Stimulated activated CD4-positive, alpha-beta T cell treated with anti-CD3 and anti-CD28 coated beads, Interleukin-15, amount 100 ng/mL, for 24 hours (primary cell): Measurements from ENCODE around the gene SPSB3.

Source experiments
- DNase-seq: peaks from one replicate; pipeline ENCODE4 v3.0.0-alpha.2; 2020

The SPSB3 gene

DNA sequence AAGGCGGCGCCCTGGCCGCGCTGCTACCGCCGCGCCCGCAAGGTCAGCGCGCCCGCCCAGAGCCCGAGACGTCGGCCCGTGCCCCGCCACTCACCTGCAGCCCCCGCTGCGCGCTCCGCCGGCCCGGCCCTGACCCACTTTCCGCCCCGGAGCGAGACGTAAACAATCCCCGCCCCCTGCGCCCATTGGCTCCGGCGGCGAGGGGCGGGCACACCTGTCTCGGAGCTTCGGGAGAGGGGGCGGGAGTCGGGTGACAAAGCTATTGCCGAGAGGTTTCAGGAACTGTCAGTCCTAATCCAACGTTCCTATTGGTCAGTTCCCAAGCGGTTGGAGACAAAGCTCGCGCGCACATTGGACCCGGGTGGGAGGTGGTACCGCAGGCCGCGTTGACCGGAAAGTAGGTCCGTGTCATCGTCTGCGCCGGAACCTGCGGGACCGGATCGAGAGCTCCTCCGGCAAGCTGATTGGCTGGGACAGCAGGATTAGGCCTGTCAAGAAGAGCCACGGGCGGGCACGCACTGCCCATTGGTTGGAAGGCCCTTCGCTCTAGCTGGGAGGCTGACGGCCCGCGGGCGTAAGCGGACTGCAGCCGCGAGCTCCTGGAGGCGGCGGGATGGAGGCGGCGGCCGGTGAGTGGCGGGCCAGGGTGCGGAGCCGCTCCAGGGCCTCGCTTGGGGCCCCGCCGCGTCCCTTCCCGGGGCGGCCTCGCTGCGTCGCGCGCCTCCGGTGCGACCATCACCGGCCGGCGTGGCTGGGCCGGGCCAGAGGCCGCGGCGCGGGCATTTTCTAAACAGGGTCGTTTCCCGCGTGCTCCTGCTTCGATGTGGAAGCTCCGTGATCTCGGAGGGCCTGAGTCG lies at the start of gene SPSB3, which contains the start of gene NUBP2:
Gene SPSB3 (minus strand): TSS at position 164 of the 857 bp plus-strand sequence. CDS start 1,088 bp downstream, outside the sequence.
Gene NUBP2 (plus strand): TSS at position 553 of the 857 bp plus-strand sequence. CDS start 61 bp downstream, at position 614.
- DNase-seq = peak; percentile 99

DNA sequence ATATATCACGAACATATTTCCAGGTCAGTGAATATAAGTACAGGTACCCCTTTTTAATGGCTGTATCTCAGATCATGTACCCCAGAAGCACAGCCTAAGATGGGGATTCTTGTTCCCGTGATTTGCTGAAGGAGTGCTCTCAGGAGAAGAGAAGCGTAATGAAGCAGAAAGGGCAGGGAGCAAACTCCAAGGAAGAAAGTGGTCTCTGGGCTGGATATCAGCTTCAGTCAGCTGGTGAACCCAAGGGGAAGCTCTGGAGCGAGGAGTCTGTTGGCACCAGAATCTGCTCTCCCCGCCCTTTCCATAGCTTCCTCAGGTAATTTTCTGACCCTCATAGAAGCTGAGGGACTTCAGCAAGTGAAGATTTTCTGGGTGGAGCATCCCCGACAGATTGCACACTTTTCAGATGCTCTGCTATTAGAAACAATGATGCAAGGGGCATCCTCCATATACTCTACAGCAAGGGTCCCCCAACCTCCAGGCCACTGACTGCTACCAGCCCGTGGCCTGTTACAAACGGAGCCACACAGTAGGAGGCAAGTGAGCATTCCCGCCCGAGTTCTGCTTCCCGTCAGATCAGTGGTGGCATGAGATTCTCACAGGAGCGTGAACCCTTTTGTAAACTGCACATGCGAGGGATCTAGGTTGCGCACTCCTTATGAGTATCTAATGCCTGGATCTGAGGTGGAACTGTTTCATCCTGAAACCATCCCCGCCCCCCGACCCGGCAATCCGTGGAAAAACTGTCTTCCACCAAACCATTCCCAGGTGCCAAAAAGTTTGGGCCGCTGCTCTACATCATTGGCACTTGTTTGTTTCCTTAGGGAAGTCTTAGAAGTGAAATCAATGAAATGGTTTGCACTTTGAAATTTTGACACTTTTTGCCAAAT lies 49.1 kb upstream of the SPSB3 start:
- DNase-seq = no peak

DNA sequence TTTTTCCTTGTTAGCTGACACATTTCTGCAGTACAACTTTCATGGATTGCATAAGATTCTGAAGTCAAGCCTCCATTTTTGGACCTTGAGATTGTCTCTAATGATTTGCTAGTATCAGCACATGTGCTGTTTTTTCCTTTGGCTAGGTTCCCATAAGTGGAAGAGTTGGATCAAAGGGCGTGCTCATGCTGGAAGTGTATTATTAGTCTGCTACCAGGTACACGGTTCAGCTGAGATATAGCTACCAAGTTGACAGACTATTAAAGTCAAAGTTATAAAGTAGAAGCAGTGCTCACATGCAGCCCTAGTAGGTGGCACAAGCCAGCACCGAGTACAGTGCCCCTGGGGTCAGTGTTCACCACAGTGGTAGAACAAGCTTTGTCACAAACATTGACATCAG lies 47.8 kb upstream of the SPSB3 start:
- DNase-seq = no peak

DNA sequence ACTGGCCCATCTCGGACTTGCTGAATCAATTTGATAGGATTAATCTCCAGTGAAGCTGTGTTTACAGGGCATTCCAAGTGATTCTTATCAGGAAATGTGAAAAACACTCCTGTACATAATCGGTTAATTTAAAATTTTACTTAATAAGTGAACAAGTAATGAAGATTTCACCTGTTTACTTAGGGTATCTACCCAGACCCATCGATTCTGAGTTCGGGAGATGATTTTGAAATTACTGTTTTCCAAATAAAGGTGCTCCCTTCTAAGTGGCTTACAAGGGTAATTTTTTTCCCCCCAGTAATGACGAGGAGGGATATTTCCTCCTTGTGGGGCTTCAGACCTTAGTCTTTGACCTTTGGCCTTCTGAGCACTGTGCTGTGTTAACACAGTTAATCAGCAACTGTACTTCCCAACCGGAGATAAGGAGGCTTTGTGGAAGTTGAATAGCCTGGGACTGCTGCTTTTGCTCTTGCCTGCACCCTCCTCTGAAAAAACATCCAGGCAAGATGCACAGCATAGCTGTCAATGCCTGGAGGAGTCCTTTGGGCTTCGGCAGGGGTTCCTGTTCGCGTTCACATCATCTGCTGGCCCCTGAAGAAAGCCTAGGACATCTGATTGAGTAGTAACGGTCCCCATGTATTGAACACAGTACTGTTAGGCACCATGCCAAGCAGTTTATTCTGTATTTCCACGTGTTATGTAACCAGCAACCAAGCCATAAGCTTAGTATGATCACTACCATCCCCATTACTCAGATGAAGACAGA lies 46.5 kb upstream of the SPSB3 start:
- DNase-seq = no peak

DNA sequence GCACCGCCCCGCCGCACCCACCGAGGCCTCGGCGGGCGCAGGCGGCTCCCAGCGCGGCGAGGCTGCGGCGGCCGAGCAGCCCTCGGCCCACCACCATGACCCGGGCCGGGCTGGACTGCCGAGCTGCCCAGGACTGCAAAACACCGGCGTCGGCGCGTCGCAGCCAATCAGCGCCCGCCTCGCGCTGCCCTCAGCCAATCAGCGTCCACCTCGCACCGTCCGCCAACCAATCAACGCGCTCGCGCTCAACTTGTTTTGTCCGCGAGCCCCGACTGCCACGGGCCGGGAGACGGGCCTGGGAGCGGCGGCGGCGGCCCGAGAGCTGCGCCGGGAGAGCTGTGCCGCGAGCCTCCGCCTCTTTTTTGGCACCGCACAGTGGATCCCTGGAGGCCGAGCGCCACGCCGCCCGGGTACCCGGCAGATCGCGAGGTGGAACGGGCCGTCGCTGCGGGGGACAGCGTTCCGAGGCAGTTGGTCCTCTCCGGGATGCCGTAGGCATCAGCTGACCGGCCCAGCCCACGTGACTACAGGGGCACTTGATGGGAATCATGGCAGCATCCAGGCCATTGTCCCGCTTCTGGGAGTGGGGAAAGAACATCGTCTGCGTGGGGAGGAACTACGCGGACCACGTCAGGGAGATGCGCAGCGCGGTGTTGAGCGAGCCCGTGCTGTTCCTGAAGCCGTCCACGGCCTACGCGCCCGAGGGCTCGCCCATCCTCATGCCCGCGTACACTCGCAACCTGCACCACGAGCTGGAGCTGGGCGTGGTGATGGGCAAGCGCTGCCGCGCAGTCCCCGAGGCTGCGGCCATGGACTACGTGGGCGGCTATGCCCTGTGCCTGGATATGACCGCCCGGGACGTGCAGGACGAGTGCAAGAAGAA lies 44.6 kb upstream of the SPSB3 start, which contains the start of the genes FAHD1 and HAGH:
Gene FAHD1 (plus strand): TSS at position 516 of the 883 bp plus-strand sequence. CDS start 33 bp downstream, at position 549.
Gene HAGH (minus strand): TSS at position 135 of the 883 bp plus-strand sequence. CDS start 38 bp downstream, at position 97.
- peak; percentile 92 for DNase-seq

DNA sequence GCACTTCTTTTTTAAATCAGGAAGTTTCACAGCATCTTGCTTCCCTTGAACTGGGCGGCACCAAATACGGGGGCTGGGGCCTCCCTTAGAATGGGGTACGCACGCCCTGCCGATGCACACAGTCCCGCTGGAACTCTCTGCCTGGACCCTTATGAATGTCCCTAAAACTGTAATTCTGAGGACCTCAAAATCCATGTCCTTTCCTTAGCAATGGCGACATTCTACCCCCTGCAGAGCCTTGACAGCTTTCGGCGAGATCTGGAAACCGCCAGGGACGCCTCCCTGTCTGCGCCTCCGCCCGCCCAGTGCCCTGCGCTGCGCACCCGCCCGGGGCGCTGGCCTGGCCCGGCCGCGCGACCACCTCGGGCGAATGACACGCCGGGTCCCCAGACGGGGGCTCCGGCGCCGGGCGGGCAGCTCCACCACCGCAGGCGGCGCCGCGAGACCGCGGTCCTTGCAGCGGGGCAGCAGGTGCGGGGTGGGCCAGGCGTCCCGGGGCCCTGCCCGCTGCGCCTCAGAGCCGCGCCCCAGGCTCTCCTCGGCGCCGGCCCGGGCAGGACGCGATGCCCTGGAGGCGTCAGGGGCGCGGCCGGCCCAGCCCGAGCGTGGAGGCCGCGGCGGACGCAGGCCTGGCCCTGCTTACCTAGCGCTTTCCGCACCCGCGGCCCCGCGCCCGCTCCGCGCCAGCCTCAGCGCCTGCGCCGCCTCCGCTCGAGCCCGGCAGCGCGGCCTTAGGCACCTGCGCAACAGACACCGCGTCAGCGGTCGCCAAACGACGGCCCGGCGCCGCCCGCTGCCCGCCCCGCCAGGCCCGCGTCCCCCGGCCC lies 43.7 kb upstream of the SPSB3 start:
- peak; percentile 81 for DNase-seq

DNA sequence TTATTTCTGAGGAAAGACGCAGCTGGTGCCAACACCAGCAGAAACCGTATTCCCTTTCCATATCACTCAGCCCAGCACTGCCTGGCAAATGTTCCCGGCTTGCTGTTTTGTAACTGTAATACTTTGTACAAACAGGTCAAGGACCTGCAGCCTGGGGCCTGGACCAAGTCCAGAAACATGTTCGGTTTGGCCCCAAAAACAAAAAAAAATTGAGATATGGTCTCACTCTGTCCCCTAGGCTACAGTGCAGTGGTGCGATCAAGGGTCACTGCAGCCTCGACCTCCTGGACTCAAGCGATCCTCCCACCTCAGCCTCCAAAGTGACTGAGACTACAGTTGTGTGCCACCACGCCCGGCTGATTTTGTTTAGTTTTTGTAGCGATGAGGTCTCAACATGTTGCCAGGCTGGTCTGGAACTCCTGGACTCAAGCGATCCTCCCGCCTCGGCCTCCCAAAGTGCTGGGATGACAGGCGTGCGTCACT lies 43.1 kb upstream of the SPSB3 start:
- DNase-seq = no peak

DNA sequence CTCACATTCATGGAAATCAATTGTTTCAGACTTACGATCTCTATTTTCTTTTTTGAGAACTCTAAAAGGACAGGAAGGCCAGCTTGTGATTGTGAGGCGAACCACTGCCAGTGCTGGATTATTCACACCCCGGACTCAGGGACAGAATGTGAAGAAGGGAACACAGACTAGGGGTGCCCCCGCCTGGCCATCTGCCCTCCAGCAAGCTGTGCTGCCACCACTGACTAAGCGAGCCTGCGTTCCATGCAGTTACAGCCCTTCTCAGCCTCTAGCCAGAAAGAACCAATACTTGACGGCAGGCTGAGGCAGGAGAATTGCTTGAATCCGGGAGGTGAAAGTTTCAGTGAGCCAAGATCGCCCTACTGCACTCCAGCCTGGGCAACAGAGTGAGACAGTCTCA lies 41.5 kb upstream of the SPSB3 start:
- DNase-seq = peak; percentile 24

DNA sequence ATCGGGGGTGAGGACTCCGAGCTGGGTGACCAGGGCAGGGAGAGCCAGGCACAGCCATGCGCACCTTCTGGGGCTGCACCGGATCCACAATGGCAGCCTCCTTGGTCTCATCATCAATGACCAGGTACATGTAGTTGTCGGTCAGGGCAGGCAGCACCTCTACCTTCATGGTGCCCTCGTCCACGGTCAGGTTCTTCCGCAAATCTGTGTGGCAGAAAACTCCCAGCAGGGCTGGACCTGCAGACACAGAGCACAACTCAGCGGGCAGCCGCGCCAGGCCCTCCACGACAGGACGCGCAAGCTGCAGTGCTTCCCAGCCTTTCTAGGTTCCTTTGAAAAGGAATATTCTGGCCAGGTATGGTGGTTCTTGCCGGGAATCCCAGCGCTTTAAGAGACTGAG lies 40.4 kb upstream of the SPSB3 start:
- no peak for DNase-seq

DNA sequence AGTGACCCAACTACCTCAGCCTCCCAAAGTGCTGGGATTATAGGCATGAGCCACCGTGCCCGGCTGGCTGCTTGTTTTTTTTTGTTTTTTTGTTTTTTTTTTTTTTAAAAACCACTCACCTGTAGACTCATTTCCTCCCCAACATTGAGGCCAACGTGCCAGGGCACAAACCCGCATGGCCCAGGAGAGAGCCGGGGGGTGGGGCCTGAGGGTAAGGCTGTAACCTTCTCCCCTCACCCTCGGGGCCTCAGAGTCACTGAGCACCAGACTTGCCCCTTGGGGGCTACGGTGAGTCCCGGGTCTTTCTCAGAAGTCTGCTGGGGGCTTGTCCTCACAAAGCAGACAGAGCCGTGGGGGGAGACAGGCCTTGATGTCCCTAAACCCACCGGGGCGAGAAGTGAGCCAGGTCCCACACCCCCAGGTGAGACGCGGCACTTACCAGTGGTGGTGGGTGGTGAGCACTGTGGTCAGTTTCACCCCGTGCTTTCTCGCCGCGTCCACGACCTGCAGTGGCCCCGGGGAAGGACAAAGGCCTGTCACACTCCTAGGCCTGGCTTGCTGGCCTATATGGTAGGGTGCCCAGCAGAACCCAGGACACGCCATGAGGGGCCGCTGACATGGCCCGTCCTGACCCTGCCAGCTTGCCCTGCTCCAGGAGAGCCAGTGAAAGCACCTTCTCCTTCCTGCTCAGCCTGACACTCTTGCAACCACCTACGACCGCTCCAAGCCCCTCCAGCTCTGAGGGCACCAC lies 39.7 kb upstream of the SPSB3 start:
- DNase-seq = no peak

DNA sequence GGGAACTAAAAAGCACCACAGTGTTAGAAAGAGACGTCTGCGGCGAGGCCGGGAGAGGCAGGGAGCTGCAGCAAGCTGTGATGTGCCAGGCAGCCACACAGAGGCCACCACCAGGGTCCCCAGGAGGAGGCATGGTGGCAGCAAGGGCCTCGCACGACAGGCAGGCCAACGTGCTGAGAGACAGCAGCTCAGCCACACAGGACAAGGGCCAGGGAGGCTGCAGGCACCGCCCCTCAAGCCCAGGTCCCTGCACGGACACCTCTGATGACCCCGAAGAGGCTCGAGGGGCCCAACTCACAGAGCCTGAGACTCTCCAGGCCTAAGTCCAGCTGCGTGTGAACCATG lies 38.5 kb upstream of the SPSB3 start:
- no peak for DNase-seq

DNA sequence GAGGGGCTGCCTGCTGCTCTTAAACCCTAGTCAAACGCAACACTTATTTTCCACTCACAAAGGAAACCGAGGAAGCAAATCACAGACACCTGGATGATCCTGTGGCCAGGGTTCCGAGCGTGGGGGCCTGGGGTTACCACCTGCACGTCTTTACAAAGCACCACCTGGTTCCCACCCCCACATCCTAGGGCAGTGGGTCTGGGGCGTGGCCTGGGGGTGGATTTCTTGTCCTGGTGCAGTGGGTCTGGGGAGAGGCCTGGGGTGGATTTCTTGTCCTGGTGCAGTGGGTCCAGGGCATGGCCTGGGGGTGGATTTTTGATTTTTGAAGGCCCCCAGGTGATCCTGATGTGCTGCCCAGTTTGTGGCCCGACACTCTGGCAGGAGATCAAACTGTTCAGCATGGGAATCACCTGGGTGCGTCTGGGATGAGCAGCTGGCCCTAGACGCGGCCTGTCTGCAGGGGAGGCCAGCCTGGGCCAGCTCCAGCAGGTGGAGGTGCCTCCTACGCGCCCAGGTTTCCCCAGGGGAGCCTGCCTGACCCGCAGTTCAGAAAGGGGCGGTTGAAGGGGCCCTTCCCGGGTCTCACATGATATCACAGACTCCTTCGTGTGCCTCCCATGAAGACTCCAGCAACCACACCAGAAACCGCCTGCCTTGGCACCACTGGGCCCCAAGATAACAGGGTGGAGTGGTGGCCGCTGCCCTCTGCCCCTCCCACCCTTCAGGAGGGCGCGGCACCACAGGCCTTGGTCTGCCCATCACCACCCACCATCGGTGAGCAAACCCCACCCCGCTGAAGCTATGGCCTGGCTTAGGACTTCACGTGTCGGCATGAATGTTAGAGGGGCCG lies 38.0 kb upstream of the SPSB3 start:
- no peak for DNase-seq

DNA sequence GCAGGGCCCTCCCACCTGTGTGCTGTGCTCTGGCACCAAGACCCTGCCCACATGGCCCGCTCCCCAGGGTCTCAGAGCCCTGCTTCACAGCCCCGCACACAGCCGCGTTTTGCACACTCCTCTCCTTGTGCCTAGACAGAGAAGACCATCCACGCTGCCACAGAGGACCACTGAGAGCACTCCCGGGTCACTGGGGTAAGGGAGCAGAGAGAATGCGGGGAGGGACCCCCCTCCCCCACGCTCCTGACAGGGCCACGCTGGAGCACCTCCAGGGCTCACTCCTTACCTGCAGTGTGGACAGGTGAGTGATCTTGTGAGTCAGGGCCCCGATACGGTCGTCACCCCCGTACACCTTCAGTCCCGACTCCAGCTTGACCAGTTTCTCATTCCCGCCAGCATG lies 37.2 kb upstream of the SPSB3 start:
- no peak for DNase-seq

DNA sequence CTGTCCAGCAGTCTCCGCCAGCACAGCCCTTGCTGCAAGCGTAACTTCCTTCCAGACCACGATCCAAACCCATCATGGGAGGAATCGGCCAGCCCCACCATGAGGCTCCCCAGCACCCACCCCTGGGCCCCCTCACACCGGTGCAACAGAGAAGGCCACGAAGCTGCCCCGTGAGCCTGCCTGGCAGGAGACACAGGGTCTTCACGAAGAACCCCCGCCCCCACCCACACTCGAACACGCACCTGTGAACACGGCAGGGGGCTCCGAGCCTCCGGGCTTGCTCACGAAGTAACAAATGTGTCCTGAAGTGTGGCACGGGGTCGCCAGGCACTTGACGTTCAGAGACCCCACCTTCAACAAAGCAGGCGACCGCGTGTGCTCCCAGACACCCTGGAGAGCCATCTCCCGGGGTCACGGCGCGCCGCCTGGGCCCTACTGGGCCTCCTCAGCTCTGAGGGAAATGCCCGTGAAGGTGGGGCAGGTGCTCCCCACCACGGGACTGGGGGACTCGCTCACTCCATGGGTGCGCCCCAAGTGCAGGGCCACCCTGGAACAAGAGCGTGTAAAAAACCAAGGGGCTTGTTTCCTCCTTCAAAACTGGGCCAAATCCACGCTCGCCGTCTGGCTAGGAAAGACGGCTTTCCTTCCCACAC lies 36.6 kb upstream of the SPSB3 start:
- no peak for DNase-seq

DNA sequence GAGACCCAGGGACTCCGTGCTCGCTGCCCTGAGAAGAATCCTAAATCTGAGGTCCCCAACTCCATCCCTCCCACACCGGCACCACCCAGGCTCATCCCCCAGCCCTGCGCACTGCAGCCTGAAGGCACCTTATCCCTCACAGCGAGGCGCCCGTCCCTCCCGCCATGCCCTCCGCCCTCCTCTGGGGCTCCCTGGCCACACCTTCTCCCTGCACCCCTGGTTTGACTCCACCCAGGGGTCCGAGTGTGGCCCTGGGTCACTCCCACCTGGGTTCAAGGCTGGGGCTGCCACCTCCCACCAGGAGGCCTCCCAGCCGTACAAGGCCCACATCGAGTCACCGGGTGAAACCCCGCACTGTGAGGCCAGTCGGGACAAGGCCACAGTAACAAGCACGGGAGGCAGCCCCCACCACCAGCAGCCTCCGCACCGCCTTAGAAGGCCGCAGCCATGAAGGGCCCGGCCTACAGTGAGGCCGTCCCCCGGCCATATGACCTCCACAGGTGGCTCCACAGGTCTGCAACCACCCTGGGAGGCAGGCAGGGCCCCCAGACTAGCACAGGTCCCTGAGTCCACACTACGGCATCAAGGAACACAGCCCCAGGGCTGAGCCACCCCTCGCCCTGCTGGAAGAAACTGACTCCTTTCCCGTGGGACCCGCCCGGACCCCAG lies 36.0 kb upstream of the SPSB3 start:
- no peak for DNase-seq

DNA sequence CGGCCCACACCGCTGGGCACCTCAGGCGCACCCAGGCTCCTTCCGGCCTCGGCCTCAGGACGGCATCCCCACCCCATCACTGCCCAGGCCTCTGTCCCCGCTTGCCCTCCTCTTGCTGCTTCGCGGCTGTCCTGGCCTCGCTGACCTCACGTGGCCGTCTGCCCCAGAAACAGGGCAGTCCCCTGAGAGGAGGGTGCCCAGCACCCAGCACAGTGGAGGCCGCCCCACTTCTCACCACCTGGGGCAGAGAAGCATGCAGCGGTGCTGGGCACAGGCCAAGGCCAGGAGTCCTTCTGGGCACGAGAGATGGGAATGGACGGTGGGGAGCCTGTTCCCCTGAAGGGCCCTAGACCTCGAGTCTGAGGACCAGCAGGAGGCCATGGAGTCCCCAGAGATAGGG lies 35.3 kb upstream of the SPSB3 start:
- no peak for DNase-seq

DNA sequence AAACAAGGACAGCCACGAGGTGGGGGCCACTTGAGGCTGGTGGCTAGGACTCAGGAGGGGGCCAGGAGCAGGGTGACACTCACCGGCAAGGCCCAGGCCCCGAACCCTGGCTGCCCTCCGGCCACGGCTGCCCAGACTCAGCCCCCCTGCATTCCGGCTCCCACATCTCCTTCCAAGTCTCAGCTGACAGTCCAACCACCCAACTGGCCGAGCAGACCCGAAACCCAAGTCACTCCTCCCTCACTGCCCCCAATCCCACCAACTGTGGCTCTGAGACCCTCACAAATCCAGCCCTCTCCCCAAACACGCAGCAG lies 34.9 kb upstream of the SPSB3 start:
- no peak for DNase-seq
